ENCODE measurements around the gene CEBPE. TPM values are rescaled to one million over a fixed set of nuclear protein-coding genes. Genes with fewer than 3 reads are reported as not detected.

The CEBPE gene
- polyA plus RNA-seq, 1 donor from 2014 or later = not detected

GRCh38 chr14:23102801-23103200 lies 16.3 kb downstream of the CEBPE start:
- no peaks in the 10 kb centered on the region for H3K9me2 ChIP-seq (ENCODE audit: insufficient read depth, low read length)
- no peaks in the 10 kb centered on the region for H4K20me1 ChIP-seq (ENCODE audit: insufficient read depth)
- TF ChIP-seq SMC3 (conservative IDR thresholded peaks at IDR 0.05; ENCODE audit: poor library complexity) (no peak), MXI1 (conservative IDR thresholded peaks at IDR 0.05; ENCODE audit: poor library complexity, severe bottlenecking) (no peak), REST (IDR thresholded peaks at IDR 0.05; ENCODE audit: borderline replicate concordance) (no peak), EZH2 (IDR thresholded peaks at IDR 0.05; ENCODE audit: borderline replicate concordance, insufficient read depth, low read length, poor library complexity, severe bottlenecking) (no peak), POLR2AphosphoS5 (IDR thresholded peaks at IDR 0.05) (no peak), CTCF (IDR thresholded peaks at IDR 0.05; ENCODE audit: poor library complexity, severe bottlenecking) (no peak), RAD21 (conservative IDR thresholded peaks at IDR 0.05) (no peak), EP300 (conservative IDR thresholded peaks at IDR 0.05; ENCODE audit: poor library complexity, severe bottlenecking) (no peak), TAF1 (IDR thresholded peaks at IDR 0.05; ENCODE audit: low read depth) (no peak)
- no peaks in the 10 kb centered on the region for H3K9me3 ChIP-seq (ENCODE audit: low read length)
- no peak overlapping the region for H3K4me2 ChIP-seq (ENCODE audit: low read length)
- no peaks in the 10 kb centered on the region for H3K79me2 ChIP-seq (replicated peaks; ENCODE audit: insufficient read depth, low read length)
- H3K4me3 ChIP-seq (ENCODE audit: low read length) = no peak overlapping the region
- H3K27me3 ChIP-seq (ENCODE audit: insufficient read depth, low read depth, low read length) = no peaks in the 10 kb centered on the region
- H3F3A ChIP-seq (ENCODE audit: insufficient read depth, low read length, poor library complexity, severe bottlenecking) = no peaks in the 10 kb centered on the region
- H3K9ac ChIP-seq (ENCODE audit: low read length) = no peak overlapping the region
- no peak overlapping the region for H2AFZ ChIP-seq (ENCODE audit: low read depth, low read length)
- no peak overlapping the region for H3K27ac ChIP-seq (ENCODE audit: low read length)
- no peaks in the 10 kb centered on the region for H3K36me3 ChIP-seq (ENCODE audit: insufficient read depth, low read length)

GRCh38 chr14:23101986-23102625 lies 16.9 kb downstream of the CEBPE start:
- Histone ChIP-seq H3K27me3 (ENCODE audit: insufficient read depth, low read depth, low read length) (no peaks in the 10 kb centered on the region), H3K9me3 (ENCODE audit: low read length) (no peaks in the 10 kb centered on the region), H2AFZ (ENCODE audit: low read depth, low read length) (no peak overlapping the region), H3K27ac (ENCODE audit: low read length) (no peak overlapping the region), H3K36me3 (ENCODE audit: insufficient read depth, low read length) (no peaks in the 10 kb centered on the region), H3K79me2 (replicated peaks; ENCODE audit: insufficient read depth, low read length) (peaks cover 2% of the 10 kb centered on the region), H3K9ac (ENCODE audit: low read length) (no peak overlapping the region), H3F3A (ENCODE audit: insufficient read depth, low read length, poor library complexity, severe bottlenecking) (no peaks in the 10 kb centered on the region), H3K4me3 (ENCODE audit: low read length) (no peak overlapping the region), H3K4me2 (ENCODE audit: low read length) (no peak overlapping the region), H4K20me1 (ENCODE audit: insufficient read depth) (no peaks in the 10 kb centered on the region), H3K9me2 (ENCODE audit: insufficient read depth, low read length) (no peaks in the 10 kb centered on the region)
- TF ChIP-seq TAF1 (IDR thresholded peaks at IDR 0.05; ENCODE audit: low read depth) = no peak
- TF ChIP-seq RAD21 (conservative IDR thresholded peaks at IDR 0.05) = no peak
- TF ChIP-seq EP300 (conservative IDR thresholded peaks at IDR 0.05; ENCODE audit: poor library complexity, severe bottlenecking) = no peak
- TF ChIP-seq CTCF (IDR thresholded peaks at IDR 0.05; ENCODE audit: poor library complexity, severe bottlenecking) = no peak
- no peak for TF ChIP-seq MXI1 (conservative IDR thresholded peaks at IDR 0.05; ENCODE audit: poor library complexity, severe bottlenecking)
- no peak for TF ChIP-seq SMC3 (conservative IDR thresholded peaks at IDR 0.05; ENCODE audit: poor library complexity)
- no peak for TF ChIP-seq POLR2AphosphoS5 (IDR thresholded peaks at IDR 0.05)
- no peak for TF ChIP-seq EZH2 (IDR thresholded peaks at IDR 0.05; ENCODE audit: borderline replicate concordance, insufficient read depth, low read length, poor library complexity, severe bottlenecking)
- TF ChIP-seq REST (IDR thresholded peaks at IDR 0.05; ENCODE audit: borderline replicate concordance) = no peak
